Large intestine (tissue), 3 donors: ENCODE measurements around the gene GIMAP8. TPM values are rescaled to one million over a fixed set of nuclear protein-coding genes. Genes with fewer than 3 reads are reported as not detected.
"Not testable (repeated sequence)": the region's sequence is repeated elsewhere in the genome, so short reads cannot be mapped to it uniquely, and the experiment has no call there.

ENCODE experiments used
- DNase-seq, 2 donors: peaks; one replicate each; pipeline versions ENCODE4 v3.0.0 to v3.0.0-alpha.2; 2013
- H3K27ac ChIP-seq: one replicate; pipeline ENCODE4 v1.5.1; 2013; ENCODE audit warnings: low read length
- H3K27me3 ChIP-seq: 2 replicates; pipeline ENCODE4 v1.6.1; 2013; ENCODE audit warnings: low read length; ENCODE audit not compliant: control insufficient read depth, insufficient read depth
- H3K36me3 ChIP-seq: 2 replicates; pipeline ENCODE4 v1.6.1; 2013; ENCODE audit warnings: low read length; ENCODE audit not compliant: control insufficient read depth, insufficient read depth
- H3K4me1 ChIP-seq: one replicate; pipeline ENCODE4 v1.6.1; 2013; ENCODE audit warnings: low read length; ENCODE audit not compliant: control insufficient read depth, insufficient read depth
- H3K4me3 ChIP-seq: one replicate; pipeline ENCODE4 v1.5.1; 2013; ENCODE audit warnings: low read length
- H3K9me3 ChIP-seq: one replicate; pipeline ENCODE4 v1.6.1; 2013; ENCODE audit warnings: mild to moderate bottlenecking, low read depth, low read length, moderate library complexity; ENCODE audit not compliant: control insufficient read depth
- WGBS: methylation state at CpG from one replicate; pipeline ENCODE4 v1.1.5; 2013; ENCODE audit warnings: low lambda C conversion rate; ENCODE audit not compliant: insufficient coverage; 5-methylcytosine and 5-hydroxymethylcytosine counted together
- polyA plus RNA-seq: library from polyadenylated mRNA; unstranded; fragments of 120-200 nt; gene quantifications from one replicate; pipeline ENCODE4 v1.2.1, GENCODE V29; 2013

The GIMAP8 gene
- polyA plus RNA-seq, 1 donor: 6.3 TPM

- not testable (repeated sequence) for H3K4me3 ChIP-seq, H3K9me3 ChIP-seq, DNase-seq, H3K36me3 ChIP-seq, H3K4me1 ChIP-seq, H3K27ac ChIP-seq, H3K27me3 ChIP-seq
- WGBS: 85% methylated on average over 2 of the region's 3 CpGs
These were observed 33.6 kb downstream of the GIMAP8 start for GRCh38 chr7:150484071-150484470.

DNA sequence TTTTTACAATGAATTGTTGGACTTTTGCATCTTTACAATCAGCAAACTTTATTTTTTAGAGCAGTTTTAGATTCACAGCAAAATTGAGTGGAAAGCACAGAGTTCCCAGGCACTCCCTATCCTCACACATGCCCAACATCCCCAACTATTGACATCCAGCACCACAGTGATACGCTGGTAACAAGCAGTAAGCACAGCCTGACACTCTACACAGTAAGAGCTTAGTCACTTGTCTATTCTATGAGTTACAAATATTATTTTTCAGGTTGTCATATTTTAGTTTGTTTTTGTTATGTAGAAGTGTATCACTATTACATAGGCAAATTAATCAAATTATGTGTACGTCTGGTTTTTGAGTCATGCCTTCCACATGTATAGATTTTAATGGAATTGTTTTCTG, 37.2 kb downstream of the GIMAP8 start:
- H3K27me3 ChIP-seq: no peaks in the 10 kb centered on the region
- no peaks in the 10 kb centered on the region for H3K4me1 ChIP-seq
- H3K27ac ChIP-seq: no peak overlapping the region
- H3K9me3 ChIP-seq: no peaks in the 10 kb centered on the region
- WGBS: 83% methylated on average over 1 of the region's 2 CpGs
- DNase-seq: no peak
- H3K4me3 ChIP-seq: no peak overlapping the region
- H3K36me3 ChIP-seq: no peaks in the 10 kb centered on the region

GRCh38 chr7:150489782-150490181, 39.4 kb downstream of the GIMAP8 start:
- H3K27ac ChIP-seq: no peak overlapping the region
- no peaks in the 10 kb centered on the region for H3K4me1 ChIP-seq
- no peaks in the 10 kb centered on the region for H3K9me3 ChIP-seq
- DNase-seq: no peak
- no peak overlapping the region for H3K4me3 ChIP-seq
- no peaks in the 10 kb centered on the region for H3K36me3 ChIP-seq
- 83% methylated on average over 1 of the region's 1 CpG for WGBS
- H3K27me3 ChIP-seq: no peaks in the 10 kb centered on the region

- WGBS: no CpG with 5 or more reads among the region's 3 CpGs
- not testable (repeated sequence) for H3K36me3 ChIP-seq, H3K27me3 ChIP-seq, H3K4me1 ChIP-seq, H3K27ac ChIP-seq, H3K4me3 ChIP-seq, H3K9me3 ChIP-seq, DNase-seq
These were observed 43.0 kb downstream of the GIMAP8 start for GRCh38 chr7:150493442-150493841.

DNA sequence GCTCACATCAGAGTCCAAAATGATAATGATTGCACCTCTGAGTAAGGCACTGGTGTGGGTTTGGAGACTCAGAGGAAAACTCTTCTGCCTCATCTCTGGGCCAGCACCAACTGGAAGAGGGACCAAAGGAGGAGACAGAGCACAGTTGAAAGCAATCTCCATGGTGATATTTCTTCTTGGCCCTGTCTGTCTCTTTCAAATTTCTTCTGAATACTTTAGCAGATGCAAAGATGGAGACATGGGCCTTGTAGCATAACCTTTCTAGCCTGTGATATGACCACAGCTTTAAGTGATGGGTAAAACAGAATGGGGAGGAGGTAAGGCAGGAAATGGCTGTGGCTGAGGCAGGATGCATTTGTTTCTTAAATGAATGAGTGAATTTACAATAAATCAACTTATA, 52.1 kb downstream of the GIMAP8 start:
- no peaks in the 10 kb centered on the region for H3K27me3 ChIP-seq
- H3K4me1 ChIP-seq: no peaks in the 10 kb centered on the region
- H3K36me3 ChIP-seq: no peaks in the 10 kb centered on the region
- no peak overlapping the region for H3K4me3 ChIP-seq
- DNase-seq: no peak
- H3K27ac ChIP-seq: no peak overlapping the region
- no peaks in the 10 kb centered on the region for H3K9me3 ChIP-seq

GRCh38 chr7:150503155-150503554, 52.7 kb downstream of the GIMAP8 start:
- WGBS: no CpG with 5 or more reads among the region's 4 CpGs
- no peaks in the 10 kb centered on the region for H3K36me3 ChIP-seq
- no peak for DNase-seq
- no peak overlapping the region for H3K4me3 ChIP-seq
- H3K4me1 ChIP-seq: no peaks in the 10 kb centered on the region
- no peaks in the 10 kb centered on the region for H3K27me3 ChIP-seq
- no peak overlapping the region for H3K27ac ChIP-seq
- H3K9me3 ChIP-seq: no peaks in the 10 kb centered on the region

GRCh38 chr7:150503581-150503980, 53.2 kb downstream of the GIMAP8 start:
- H3K27ac ChIP-seq: no peak overlapping the region
- no peak overlapping the region for H3K4me3 ChIP-seq
- no peaks in the 10 kb centered on the region for H3K27me3 ChIP-seq
- DNase-seq: no peak
- H3K4me1 ChIP-seq: no peaks in the 10 kb centered on the region
- H3K36me3 ChIP-seq: no peaks in the 10 kb centered on the region
- WGBS: no CpG with 5 or more reads among the region's 3 CpGs
- no peaks in the 10 kb centered on the region for H3K9me3 ChIP-seq

- WGBS: no CpG with 5 or more reads among the region's 4 CpGs
- H3K27ac ChIP-seq: no peak overlapping the region
- H3K27me3 ChIP-seq: no peaks in the 10 kb centered on the region
- no peak for DNase-seq
- no peak overlapping the region for H3K4me3 ChIP-seq
- no peaks in the 10 kb centered on the region for H3K4me1 ChIP-seq
- no peaks in the 10 kb centered on the region for H3K36me3 ChIP-seq
- H3K9me3 ChIP-seq: no peaks in the 10 kb centered on the region
These were observed 57.6 kb downstream of the GIMAP8 start for GRCh38 chr7:150507947-150508602.

DNA sequence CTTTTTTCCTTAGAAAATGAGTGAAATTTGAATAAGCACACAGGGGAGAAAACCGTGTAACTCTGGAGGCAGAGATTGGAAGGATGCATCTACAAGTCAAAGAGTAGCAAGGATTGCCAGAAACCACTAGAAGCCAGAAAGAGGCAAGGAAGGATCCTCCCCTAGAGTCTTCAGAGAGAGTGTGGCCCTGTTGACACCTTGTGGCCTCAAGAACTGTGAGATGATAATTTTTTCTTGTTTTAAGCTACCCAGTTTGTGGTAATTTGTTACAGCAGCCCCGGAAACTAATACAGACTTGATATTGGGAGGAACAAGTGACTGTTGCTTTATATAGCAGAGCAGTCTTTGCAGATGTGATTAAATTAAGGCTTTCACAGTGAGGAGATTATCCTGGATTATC, 60.6 kb downstream of the GIMAP8 start:
- Histone ChIP-seq H3K4me1 (no peaks in the 10 kb centered on the region), H3K4me3 (no peak overlapping the region), H3K27me3 (no peaks in the 10 kb centered on the region), H3K36me3 (no peaks in the 10 kb centered on the region), H3K9me3 (peaks cover 3% of the 10 kb centered on the region), H3K27ac (no peak overlapping the region)
- DNase-seq: no peak
- WGBS: 100% methylated on average over 1 of the region's 2 CpGs

GRCh38 chr7:150513758-150514157, 63.3 kb downstream of the GIMAP8 start:
- no peaks in the 10 kb centered on the region for H3K36me3 ChIP-seq
- no peaks in the 10 kb centered on the region for H3K27me3 ChIP-seq
- no peak overlapping the region for H3K27ac ChIP-seq

DNA sequence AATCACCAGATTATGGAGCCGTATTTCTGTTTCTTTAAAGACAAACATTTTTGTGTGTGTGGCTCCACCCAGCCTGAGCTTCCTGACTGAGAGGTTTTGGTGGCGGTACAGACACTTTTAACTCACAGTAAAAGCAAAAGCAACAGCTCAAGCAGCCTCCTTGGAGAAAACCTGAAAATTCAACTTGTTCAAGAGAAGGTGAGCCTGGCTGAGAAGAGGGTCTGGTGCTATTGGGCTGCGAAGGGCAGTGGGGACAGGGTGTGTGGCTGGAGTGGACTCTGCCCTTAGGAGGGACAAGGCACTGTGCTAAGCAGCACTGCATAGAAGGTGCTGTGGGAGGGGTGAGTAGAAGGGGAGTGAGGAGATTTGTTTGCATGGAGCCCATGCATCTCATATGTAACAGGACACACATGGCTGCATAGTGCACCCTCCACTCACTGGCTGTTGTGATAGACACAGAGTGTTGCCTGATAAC, 64.4 kb downstream of the GIMAP8 start, which contains the start of gene GIMAP7:
GIMAP7 (plus strand) TSS at position 125 of the 475 bp plus-strand sequence. CDS start 5,103 bp downstream, outside the sequence.
- H3K4me3 ChIP-seq: peak within 1 kb of the TSS; percentile 15
- no peak within 1 kb of the TSS for H3K27ac ChIP-seq
- H3K27me3 ChIP-seq: no peaks in the 10 kb centered on the region
- H3K4me1 ChIP-seq: no peaks in the 10 kb centered on the region
- WGBS: no CpG with 5 or more reads among the region's 3 CpGs
- H3K9me3 ChIP-seq: peaks cover 3% of the 10 kb centered on the region
- H3K36me3 ChIP-seq: no peaks in the 10 kb centered on the region
- DNase-seq: no peak

More at GRCh38 chr7:150513758-150514157, 63.3 kb downstream of the GIMAP8 start:
- Histone ChIP-seq H3K4me3 (no peak overlapping the region), H3K9me3 (peaks cover 3% of the 10 kb centered on the region), H3K4me1 (no peaks in the 10 kb centered on the region)
- no CpG with 5 or more reads among the region's 17 CpGs for WGBS
- DNase-seq: no peak
